Measurements from ENCODE around the gene EPPIN.
A peak's percentile ranks its signal among the peaks of the same experiment; 100 is the strongest.
"Not testable (repeated sequence)": the region's sequence is repeated elsewhere in the genome, so short reads cannot be mapped to it uniquely, and the experiment has no call there.

EPPIN gene

GRCh38 chr20:45547206-45547770, at the start of gene EPPIN:
Gene EPPIN (minus strand): TSS chr20:45547401. CDS start chr20:45547357, 44 bp downstream.
- no peak for DNase-seq (ENCODE audit: insufficient read length, low spot score)
- FAIRE-seq, result no peak

GRCh38 chr20:45595235-45595634, 48.0 kb upstream of the EPPIN start:
- DNase-seq (ENCODE audit: insufficient read length, low spot score) (no peak), FAIRE-seq (no peak)

- FAIRE-seq (peak; percentile 28), DNase-seq (ENCODE audit: insufficient read length, low spot score) (no peak)
Measured at GRCh38 chr20:45593498-45593897, 46.3 kb upstream of the EPPIN start.

GRCh38 chr20:45592574-45593189, 45.5 kb upstream of the EPPIN start:
- DNase-seq (ENCODE audit: insufficient read length, low spot score), result peak; percentile 68
- FAIRE-seq, result peak; percentile 99

- no peak for FAIRE-seq
- no peak for DNase-seq (ENCODE audit: insufficient read length, low spot score)
Measured at GRCh38 chr20:45589725-45590124, 42.5 kb upstream of the EPPIN start.

- DNase-seq (ENCODE audit: insufficient read length, low spot score) (no peak), FAIRE-seq (no peak)
Measured at GRCh38 chr20:45588800-45589199, 41.6 kb upstream of the EPPIN start.

- FAIRE-seq; DNase-seq (ENCODE audit: insufficient read length, low spot score): not testable (repeated sequence)
Measured at GRCh38 chr20:45585986-45586385, 38.8 kb upstream of the EPPIN start.

- DNase-seq (ENCODE audit: insufficient read length, low spot score); FAIRE-seq: not testable (repeated sequence)
Measured at GRCh38 chr20:45584294-45584693, 37.1 kb upstream of the EPPIN start.

GRCh38 chr20:45583502-45583901, 36.3 kb upstream of the EPPIN start:
- DNase-seq (ENCODE audit: insufficient read length, low spot score) (no peak), FAIRE-seq (peak; percentile 4)

- DNase-seq (ENCODE audit: insufficient read length, low spot score), result no peak
- no peak for FAIRE-seq
Measured at GRCh38 chr20:45581702-45582101, 34.5 kb upstream of the EPPIN start.

- FAIRE-seq, result no peak
- no peak for DNase-seq (ENCODE audit: insufficient read length, low spot score)
Measured at GRCh38 chr20:45579184-45579583, 32.0 kb upstream of the EPPIN start, which contains the start of gene WFDC8. Gene WFDC8 (minus strand): TSS chr20:45579284. CDS start chr20:45579247, 37 bp downstream.

- FAIRE-seq (no peak), DNase-seq (ENCODE audit: insufficient read length, low spot score) (no peak)
Measured at GRCh38 chr20:45578231-45578630, 31.0 kb upstream of the EPPIN start.

- FAIRE-seq (peak; percentile 20), DNase-seq (ENCODE audit: insufficient read length, low spot score) (no peak)
Measured at GRCh38 chr20:45576995-45577394, 29.8 kb upstream of the EPPIN start.

GRCh38 chr20:45575931-45576330, 28.7 kb upstream of the EPPIN start:
- no peak for FAIRE-seq
- DNase-seq (ENCODE audit: insufficient read length, low spot score), result no peak

- not testable (repeated sequence) for DNase-seq (ENCODE audit: insufficient read length, low spot score); FAIRE-seq
Measured at GRCh38 chr20:45569650-45570049, 22.4 kb upstream of the EPPIN start.

GRCh38 chr20:45564760-45565276, 17.6 kb upstream of the EPPIN start:
- FAIRE-seq (peak; percentile 71), DNase-seq (ENCODE audit: insufficient read length, low spot score) (no peak)

- DNase-seq (ENCODE audit: insufficient read length, low spot score) (no peak), FAIRE-seq (peak; percentile 72)
Measured at GRCh38 chr20:45555198-45555597, 8.0 kb upstream of the EPPIN start.

- FAIRE-seq, result no peak
Measured at GRCh38 chr20:45552456-45552855, 5.3 kb upstream of the EPPIN start.

GRCh38 chr20:45550765-45551164, 3.6 kb upstream of the EPPIN start:
- DNase-seq (ENCODE audit: insufficient read length, low spot score) (no peak), FAIRE-seq (no peak)

More at GRCh38 chr20:45552456-45552855, 5.3 kb upstream of the EPPIN start:
- no peak for DNase-seq (ENCODE audit: insufficient read length, low spot score)

- no peak for FAIRE-seq
- no peak for DNase-seq (ENCODE audit: insufficient read length, low spot score)
Measured at GRCh38 chr20:45548410-45548809, 1.2 kb upstream of the EPPIN start.

- DNase-seq (ENCODE audit: insufficient read length, low spot score) (peak; percentile 74), FAIRE-seq (peak; percentile 46)
Measured at GRCh38 chr20:45545754-45546453, 1.3 kb downstream of the EPPIN start.

GRCh38 chr20:45545351-45545750, 1.9 kb downstream of the EPPIN start:
- no peak for FAIRE-seq
- no peak for DNase-seq (ENCODE audit: insufficient read length, low spot score)
